ENCODE data around the gene SERGEF. TPM values are rescaled to one million over a fixed set of nuclear protein-coding genes. Genes with fewer than 3 reads are reported as not detected.

The SERGEF gene
- total and polyA plus RNA-seq, 10 of the 15 experiments (the other 5 are each of a cell fraction or from before 2014, with no cell fraction given), result 14.6 to 27.8 (median 22.4) TPM

DNA sequence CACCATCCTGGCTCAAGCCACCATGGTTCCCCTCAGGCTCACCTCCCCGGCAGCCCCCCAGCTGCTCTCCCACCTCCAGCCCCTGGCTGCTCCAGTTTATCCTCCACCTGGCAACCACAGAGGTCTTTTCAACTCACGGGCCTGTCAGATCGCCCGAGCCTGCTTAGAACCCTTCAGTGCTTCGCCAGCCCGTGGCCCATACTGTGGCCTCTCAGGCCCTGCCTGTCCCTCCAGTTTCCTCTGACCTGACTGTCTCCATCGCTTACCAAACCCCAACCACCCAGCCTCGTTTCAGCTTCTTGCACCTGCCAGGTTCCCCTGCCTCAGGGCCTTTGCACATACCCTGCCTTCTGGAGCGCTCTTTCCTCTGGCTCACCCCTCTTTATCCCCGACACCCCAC, 271.4 kb downstream of the SERGEF start:
- no peak for TF ChIP-seq YY1 (IDR thresholded peaks at IDR 0.05; ENCODE audit: low read depth, low read length)
- TF ChIP-seq CUX1 (IDR thresholded peaks at IDR 0.05; ENCODE audit: insufficient replicate concordance, low read depth, low read length), result no peak
- TF ChIP-seq, protein P1, sequence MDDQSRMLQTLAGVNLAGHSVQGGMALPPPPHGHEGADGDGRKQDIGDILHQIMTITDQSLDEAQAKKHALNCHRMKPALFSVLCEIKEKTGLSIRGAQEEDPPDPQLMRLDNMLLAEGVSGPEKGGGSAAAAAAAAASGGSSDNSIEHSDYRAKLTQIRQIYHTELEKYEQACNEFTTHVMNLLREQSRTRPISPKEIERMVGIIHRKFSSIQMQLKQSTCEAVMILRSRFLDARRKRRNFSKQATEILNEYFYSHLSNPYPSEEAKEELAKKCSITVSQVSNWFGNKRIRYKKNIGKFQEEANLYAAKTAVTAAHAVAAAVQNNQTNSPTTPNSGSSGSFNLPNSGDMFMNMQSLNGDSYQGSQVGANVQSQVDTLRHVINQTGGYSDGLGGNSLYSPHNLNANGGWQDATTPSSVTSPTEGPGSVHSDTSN (IDR thresholded peaks at IDR 0.05; ENCODE audit: insufficient replicate concordance, low read depth, low read length), result no peak
- no peak for TF ChIP-seq TBL1XR1 (IDR thresholded peaks at IDR 0.05; ENCODE audit: low read depth, low read length)
- no peak for TF ChIP-seq RCOR1 (conservative IDR thresholded peaks at IDR 0.05; ENCODE audit: low read depth, low read length)
- TF ChIP-seq, protein P2, sequence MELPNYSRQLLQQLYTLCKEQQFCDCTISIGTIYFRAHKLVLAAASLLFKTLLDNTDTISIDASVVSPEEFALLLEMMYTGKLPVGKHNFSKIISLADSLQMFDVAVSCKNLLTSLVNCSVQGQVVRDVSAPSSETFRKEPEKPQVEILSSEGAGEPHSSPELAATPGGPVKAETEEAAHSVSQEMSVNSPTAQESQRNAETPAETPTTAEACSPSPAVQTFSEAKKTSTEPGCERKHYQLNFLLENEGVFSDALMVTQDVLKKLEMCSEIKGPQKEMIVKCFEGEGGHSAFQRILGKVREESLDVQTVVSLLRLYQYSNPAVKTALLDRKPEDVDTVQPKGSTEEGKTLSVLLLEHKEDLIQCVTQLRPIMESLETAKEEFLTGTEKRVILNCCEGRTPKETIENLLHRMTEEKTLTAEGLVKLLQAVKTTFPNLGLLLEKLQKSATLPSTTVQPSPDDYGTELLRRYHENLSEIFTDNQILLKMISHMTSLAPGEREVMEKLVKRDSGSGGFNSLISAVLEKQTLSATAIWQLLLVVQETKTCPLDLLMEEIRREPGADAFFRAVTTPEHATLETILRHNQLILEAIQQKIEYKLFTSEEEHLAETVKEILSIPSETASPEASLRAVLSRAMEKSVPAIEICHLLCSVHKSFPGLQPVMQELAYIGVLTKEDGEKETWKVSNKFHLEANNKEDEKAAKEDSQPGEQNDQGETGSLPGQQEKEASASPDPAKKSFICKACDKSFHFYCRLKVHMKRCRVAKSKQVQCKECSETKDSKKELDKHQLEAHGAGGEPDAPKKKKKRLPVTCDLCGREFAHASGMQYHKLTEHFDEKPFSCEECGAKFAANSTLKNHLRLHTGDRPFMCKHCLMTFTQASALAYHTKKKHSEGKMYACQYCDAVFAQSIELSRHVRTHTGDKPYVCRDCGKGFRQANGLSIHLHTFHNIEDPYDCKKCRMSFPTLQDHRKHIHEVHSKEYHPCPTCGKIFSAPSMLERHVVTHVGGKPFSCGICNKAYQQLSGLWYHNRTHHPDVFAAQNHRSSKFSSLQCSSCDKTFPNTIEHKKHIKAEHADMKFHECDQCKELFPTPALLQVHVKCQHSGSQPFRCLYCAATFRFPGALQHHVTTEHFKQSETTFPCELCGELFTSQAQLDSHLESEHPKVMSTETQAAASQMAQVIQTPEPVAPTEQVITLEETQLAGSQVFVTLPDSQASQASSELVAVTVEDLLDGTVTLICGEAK (IDR thresholded peaks at IDR 0.05; ENCODE audit: borderline replicate concordance), result no peak
- Histone ChIP-seq H4K20me1 (ENCODE audit: control insufficient read depth, insufficient read depth) (no peaks in the 10 kb centered on the region), H2AFZ (ENCODE audit: control insufficient read depth, low read depth, low read length) (no peak overlapping the region), H3K4me2 (ENCODE audit: control insufficient read depth, insufficient read depth) (no peak overlapping the region), H3K27me3 (replicated peaks in 1 of 2; ENCODE audit: control insufficient read depth in 2 of 2, insufficient read depth in 2 of 2, low read length in 1 of 2) (peaks cover 0 to 4% of the 10 kb centered on the region in 2 experiments; a peak in 1 of 4 replicates), H3K9ac (ENCODE audit: control insufficient read depth, insufficient read depth, low read length) (no peak overlapping the region), H3K4me3 (no peak overlapping the region), H3K9me3 (replicated peaks; ENCODE audit: control insufficient read depth, insufficient read depth, low read length) (no peaks in the 10 kb centered on the region), H3K79me2 (ENCODE audit: control insufficient read depth, insufficient read depth, low read length) (no peaks in the 10 kb centered on the region), H3K4me1 (ENCODE audit: control insufficient read depth, insufficient read depth, low read length) (no peaks in the 10 kb centered on the region), H3K27ac (ENCODE audit: control insufficient read depth, insufficient read depth) (no peak overlapping the region), H3K36me3 (ENCODE audit: control insufficient read depth in 2 of 2, insufficient read depth in 2 of 2, low read length in 1 of 2) (no peaks in the 10 kb centered on the region)
- intact Hi-C loops (cut with micrococcal nuclease; ENCODE audit: unreplicated experiment), result no loop called here
- SMC1A ChIA-PET (ENCODE audit: uncharacterized antibody, unreplicated experiment), result no interaction called here
- POLR2A ChIA-PET, result no interaction called here
- WGBS (ENCODE audit: insufficient coverage, insufficient replicate concordance, low lambda C conversion rate, missing lambda C conversion rate), result 39% methylated on average over 10 of the region's 10 CpGs
- ATAC-seq (no peak), FAIRE-seq (no peak), DNase-seq (ENCODE audit: low read depth, low spot score) (no peak)
- in situ Hi-C loops (cut with MboI), result no loop called here
- BruUV-seq (replicated peaks), result no TSS peak
- CTCF ChIA-PET, result interaction anchor here (0.6 to 1.7 kb wide), 2 partner anchors 10 to 11 kb away, joined by 3 to 5 read pairs; no protein-coding TSS in a partner anchor
- RAD21 ChIA-PET (ENCODE audit: unreplicated experiment), result no interaction called here
